IPS-NIHi11 (cell line): Measurements from ENCODE around the gene IQCH.
A peak's percentile ranks its signal among the peaks of the same experiment; 100 is the strongest.
"Not testable (repeated sequence)": the region's sequence is repeated elsewhere in the genome, so short reads cannot be mapped to it uniquely, and the experiment has no call there.

Source experiments
- DNase-seq: peaks from one replicate; pipeline ENCODE4 v3.0.0; 2012; ENCODE audit warnings: mixed read lengths, low spot score

Gene IQCH

GRCh38 chr15:67397139-67397538, 142.6 kb downstream of the IQCH start:
- no peak for DNase-seq

DNA sequence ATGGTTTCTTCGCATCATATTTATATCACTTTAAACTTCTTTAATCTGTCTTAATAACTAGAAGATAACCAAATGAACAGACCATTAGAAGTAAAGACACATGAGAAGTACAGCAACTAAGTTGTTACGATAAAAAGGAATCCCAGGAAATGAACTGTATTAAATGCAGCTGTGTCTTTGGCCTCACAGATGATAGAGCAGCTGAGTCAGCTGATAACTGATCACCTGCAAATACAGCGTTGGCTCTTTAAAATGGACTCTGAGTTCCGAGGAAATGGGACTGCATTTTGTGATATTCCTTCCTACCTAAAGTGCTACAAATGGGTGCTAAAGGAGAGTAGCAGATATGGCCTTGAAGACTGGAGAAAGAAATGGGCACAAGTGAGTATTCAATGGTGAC, 145.3 kb downstream of the IQCH start:
- no peak for DNase-seq

- no peak for DNase-seq
These were observed 146.3 kb downstream of the IQCH start for GRCh38 chr15:67400890-67401289.

DNA sequence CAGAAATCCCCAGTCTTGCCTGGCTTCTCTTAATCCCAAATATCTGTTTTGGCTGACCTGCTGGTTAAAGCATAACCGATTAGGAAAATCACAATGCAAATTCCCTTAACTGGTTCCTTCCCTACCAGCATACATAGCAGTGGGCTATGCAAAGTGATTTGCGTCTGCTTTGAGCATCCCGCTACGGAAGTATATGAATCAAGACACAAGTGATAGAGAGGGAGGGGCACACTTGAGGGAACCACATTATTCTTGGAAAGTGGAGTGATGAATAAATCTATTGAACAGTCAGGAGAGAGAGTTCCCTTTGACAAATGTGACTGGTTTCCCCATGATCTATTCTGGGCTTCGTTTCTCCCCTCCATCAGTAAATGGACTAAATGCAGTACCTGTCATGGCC, 146.8 kb downstream of the IQCH start:
- no peak for DNase-seq

DNA sequence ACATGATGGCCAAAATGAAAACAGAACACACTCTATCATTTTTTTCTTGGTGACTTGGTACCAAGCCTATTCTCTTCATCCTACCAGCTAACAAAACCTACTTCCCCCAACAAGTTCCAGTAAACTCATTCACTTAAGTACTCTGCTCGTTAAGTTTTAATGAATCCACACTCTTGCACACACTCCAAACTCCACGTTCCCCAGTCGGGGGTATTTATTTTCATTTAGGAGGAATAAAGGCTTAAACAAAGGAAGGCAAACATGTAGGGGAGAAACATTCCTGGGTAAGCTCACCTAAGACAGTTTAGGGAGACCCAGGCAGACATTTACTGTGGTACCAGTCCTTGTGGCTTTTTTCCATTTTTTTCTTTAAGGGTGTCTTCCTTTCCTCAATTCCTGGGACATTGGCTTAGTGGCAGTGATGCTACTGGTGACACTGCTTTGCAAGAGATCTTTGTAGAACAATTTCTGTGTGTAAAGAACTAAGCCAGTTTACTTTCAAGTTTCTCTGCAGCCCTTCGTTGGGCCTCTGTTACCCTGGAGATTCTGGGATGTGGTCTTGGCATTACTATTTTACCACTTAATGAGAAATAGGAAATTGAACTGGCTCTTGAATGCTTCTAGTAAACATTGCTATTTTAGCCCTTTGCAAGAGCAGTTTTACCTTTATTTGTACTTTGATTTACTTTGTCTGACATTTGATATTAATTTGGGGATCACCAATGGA, 149.0 kb downstream of the IQCH start:
- DNase-seq, result no peak

- DNase-seq, result no peak
These were observed 150.9 kb downstream of the IQCH start for GRCh38 chr15:67405208-67406191.

DNA sequence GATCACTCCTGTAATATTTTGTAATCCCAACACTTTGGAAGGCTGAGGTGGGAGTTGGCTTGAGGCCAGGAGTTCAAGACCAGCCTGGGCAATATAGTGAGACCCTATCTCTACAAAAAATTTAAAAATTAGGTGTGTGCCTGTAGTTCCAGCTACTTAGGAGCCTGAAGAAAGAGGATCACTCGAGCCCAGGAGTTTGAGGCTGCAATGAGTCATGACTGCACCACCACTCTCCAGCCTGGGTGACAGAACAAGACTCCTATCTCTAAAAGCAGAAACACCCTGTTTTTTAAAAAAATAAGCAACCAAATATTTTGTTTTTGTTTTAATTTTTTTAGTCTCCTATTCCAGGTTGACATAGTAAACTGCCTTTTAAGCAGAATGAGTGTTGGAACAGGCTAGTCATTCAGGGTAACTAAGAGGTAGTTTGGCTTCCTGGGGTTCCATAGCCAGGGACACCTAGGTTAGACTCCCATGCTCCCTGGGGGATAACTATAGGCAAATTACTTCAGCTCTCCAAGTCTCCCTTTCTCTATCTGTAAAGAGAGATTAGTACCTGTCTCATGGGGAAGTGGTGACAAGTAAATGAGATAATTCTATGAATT, 151.8 kb downstream of the IQCH start:
- DNase-seq, result no peak

GRCh38 chr15:67407786-67408185, 153.2 kb downstream of the IQCH start:
- no peak for DNase-seq

- no peak for DNase-seq
These were observed 154.6 kb downstream of the IQCH start for GRCh38 chr15:67409175-67409574.

- no peak for DNase-seq
These were observed 156.9 kb downstream of the IQCH start for GRCh38 chr15:67411486-67411885.

GRCh38 chr15:67413770-67414390, 159.3 kb downstream of the IQCH start:
- DNase-seq, result no peak

GRCh38 chr15:67415181-67415580, 160.6 kb downstream of the IQCH start:
- no peak for DNase-seq

GRCh38 chr15:67416891-67417290, 162.3 kb downstream of the IQCH start:
- no peak for DNase-seq

- DNase-seq, result no peak
These were observed 165.1 kb downstream of the IQCH start for GRCh38 chr15:67419705-67420104.

DNA sequence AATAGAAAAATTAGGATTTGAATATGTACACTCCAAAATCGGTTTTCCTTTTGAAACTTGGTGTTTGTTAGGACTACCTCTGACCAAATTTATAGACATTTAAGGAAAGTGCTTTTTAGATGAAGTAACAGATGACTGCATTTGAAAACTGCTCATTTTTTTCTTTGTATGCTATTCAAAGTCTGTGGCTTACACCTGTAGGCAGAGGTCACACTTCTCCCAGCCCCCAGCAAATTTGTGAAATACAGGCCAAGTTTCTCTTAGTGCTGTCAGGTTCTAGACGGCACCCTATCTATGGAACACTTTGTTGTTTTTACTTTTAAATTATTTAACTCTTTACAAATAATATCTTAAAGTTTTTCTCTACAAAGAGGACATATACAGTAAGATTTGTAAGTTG, 165.6 kb downstream of the IQCH start:
- no peak for DNase-seq

GRCh38 chr15:67421105-67421504, 166.5 kb downstream of the IQCH start:
- no peak for DNase-seq

DNA sequence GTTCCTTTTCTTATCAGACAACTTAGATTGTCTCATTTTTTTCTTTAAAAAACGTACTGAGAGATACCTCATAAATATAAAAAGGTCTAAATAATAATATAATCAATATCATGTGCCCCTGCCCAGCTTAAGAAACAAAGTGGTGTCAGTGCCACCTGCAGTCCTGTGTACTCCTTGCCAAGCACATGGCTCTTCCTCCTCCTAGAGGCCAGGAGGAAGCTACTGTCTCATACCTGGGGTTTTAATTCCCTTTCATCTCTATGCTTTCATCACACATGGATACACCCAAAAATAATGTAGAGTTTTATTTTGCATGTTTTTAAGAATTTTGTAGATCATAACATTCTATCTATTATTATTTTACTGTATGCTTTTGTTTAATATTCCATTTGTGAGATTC, 167.7 kb downstream of the IQCH start:
- DNase-seq, result no peak

- DNase-seq, result peak; percentile 78
These were observed 179.0 kb downstream of the IQCH start for GRCh38 chr15:67433495-67434099.

- not testable (repeated sequence) for DNase-seq
These were observed 182.0 kb downstream of the IQCH start for GRCh38 chr15:67436351-67437250.

DNA sequence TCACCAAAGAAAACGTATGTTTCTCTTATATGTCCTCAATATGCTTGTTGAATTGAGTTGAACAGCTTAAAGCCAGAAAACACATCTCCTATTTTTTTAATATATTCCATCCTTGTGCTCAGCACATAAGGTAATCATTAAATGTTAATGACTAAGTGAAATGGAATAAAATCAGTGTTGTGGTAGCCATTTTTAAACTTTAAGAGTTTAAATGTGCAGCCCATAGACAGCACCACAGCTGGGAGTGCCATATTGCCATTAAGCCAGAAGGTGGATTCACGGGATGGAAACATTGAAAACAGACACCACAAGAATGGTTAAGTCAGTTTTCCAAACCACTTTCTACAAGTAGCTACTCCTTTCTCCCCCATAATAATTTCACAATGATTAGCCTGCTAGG, 189.5 kb downstream of the IQCH start:
- no peak for DNase-seq

DNA sequence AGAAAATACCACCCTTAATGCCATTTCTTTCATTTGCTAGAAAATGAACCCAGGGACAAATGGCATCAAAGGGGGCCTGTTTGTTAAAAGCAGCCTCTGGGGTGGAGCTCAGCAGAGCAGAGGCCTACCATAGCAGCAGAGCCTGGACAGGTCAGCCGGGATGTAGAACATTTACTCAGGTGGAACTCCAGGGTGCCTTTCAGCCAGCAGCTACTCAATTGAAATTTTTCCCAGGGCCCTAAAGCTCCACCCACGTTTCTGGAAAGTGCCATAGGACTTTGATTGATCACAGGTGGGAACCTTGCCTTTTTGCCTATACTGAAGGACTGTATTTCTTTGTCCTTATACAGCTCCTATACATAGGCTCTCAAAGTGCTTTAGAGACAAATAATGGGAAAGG, 191.9 kb downstream of the IQCH start:
- DNase-seq, result no peak
